Activated CD4-positive, alpha-beta T cell treated with anti-CD3 and anti-CD28 coated beads, Interleukin-2, amount 10 ng/mL, durations not matched to agents 24 days and 14 days (primary cell): Measurements from ENCODE around the gene TNKS2. TPM values are rescaled to one million over a fixed set of nuclear protein-coding genes. Genes with fewer than 3 reads are reported as not detected.
"Not testable (repeated sequence)": the region's sequence is repeated elsewhere in the genome, so short reads cannot be mapped to it uniquely, and the experiment has no call there.

Experiments used
- DNase-seq: peaks from one replicate; pipeline ENCODE4 v3.0.0; 2022
- H3K27ac Mint-ChIP-seq: one replicate; pipeline ENCODE4 v1.8.0; 2022; ENCODE audit warnings: mild to moderate bottlenecking, mixed read lengths
- H3K27me3 Mint-ChIP-seq: one replicate; pipeline ENCODE4 v1.8.0; 2022; ENCODE audit warnings: mixed read lengths
- H3K36me3 Mint-ChIP-seq: one replicate; pipeline ENCODE4 v1.8.0; 2022; ENCODE audit warnings: low read depth, mild to moderate bottlenecking, mixed read lengths
- H3K4me1 Mint-ChIP-seq: one replicate; pipeline ENCODE4 v1.8.0; 2021; ENCODE audit warnings: mixed read lengths
- H3K4me3 Mint-ChIP-seq: one replicate; pipeline ENCODE4 v1.8.0; 2022; ENCODE audit warnings: mild to moderate bottlenecking, moderate library complexity, mixed read lengths
- H3K9me3 Mint-ChIP-seq: one replicate; pipeline ENCODE4 v1.8.0; 2021; ENCODE audit warnings: mixed read lengths
- intact Hi-C: fragments of 100-400 bp; cut with micrococcal nuclease; formaldehyde crosslinking; loops from one replicate; pipeline ENCODE4 v1.15.1; 2023
- total RNA-seq: library from RNA; stranded (reverse); gene quantifications from 2 replicates; pipeline ENCODE4 v1.2.3, GENCODE V29; 2022

Gene TNKS2
- total RNA-seq, result 27.5 and 28.8 TPM in 2 replicates

DNA sequence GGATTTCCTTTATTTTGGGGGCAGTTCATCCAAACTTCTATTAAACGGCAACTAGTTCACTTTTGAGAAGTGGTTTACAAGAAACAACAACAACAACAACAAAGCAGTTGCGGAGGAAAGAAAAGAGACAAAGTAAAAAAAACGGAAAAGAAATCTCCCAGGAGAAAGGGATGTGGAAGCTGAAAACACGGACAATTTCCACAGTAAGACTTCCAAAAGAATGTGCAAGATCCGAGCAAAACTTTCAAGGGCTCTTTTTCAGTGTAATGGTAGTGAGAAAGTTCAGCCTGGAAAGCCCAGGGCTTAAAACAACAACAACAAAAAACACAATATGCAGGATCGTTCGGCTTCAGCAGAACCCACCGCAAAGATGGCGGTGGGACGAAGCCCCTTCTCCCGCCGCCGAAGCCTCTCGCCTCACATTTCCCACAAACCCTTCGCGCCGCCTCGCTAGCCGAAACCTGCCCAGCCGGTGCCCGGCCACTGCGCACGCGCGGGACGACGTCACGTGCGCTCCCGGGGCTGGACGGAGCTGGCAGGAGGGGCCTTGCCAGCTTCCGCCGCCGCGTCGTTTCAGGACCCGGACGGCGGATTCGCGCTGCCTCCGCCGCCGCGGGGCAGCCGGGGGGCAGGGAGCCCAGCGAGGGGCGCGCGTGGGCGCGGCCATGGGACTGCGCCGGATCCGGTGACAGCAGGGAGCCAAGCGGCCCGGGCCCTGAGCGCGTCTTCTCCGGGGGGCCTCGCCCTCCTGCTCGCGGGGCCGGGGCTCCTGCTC is at the start of gene TNKS2:
Gene TNKS2, plus strand, starts transcription at position 553 of the 775 bp plus-strand sequence. CDS start 265 bp downstream, outside the sequence.
- Mint-ChIP-seq H3K9me3 (peaks cover 3% of the 10 kb centered on the region), H3K36me3 (peaks cover 36% of the 10 kb centered on the region), H3K27me3 (no peaks in the 10 kb centered on the region), H3K4me3 (peak within 1 kb of the TSS; percentile 96), H3K4me1 (peaks cover 51% of the 10 kb centered on the region), H3K27ac (peak within 1 kb of the TSS; percentile 98)
- intact Hi-C loops, result loop anchor here (1.0 to 5.0 kb wide), 6 partner anchors 39 to 596 kb away; partner anchors contain the start of genes CPEB3, FGFBP3, HECTD2 and MARCHF5
- DNase-seq, result peak; percentile 99

DNA sequence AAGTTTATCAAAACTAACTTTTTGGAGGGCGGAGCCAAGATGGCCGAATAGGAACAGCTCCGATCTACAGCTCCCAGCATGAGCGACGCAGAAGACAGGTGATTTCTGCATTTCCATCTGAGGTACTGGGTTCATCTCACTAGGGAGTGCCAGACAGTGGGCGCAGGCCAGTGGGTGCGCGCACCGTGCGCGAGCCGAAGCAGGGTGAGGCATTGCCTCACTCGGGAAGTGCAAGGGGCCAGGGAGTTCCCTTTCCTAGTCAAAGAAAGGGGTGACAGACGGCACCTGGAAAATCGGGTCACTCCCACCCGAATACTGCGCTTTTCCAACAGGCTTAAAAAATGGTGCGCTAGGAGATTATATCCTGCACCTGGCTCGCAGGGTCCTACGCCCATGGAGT is 48.6 kb upstream of the TNKS2 start:
- H3K9me3 Mint-ChIP-seq, H3K27ac Mint-ChIP-seq, DNase-seq, H3K36me3 Mint-ChIP-seq, intact Hi-C loops, H3K4me1 Mint-ChIP-seq, H3K4me3 Mint-ChIP-seq: not testable (repeated sequence)
- H3K27me3 Mint-ChIP-seq, result peaks cover 24% of the 10 kb centered on the region

DNA sequence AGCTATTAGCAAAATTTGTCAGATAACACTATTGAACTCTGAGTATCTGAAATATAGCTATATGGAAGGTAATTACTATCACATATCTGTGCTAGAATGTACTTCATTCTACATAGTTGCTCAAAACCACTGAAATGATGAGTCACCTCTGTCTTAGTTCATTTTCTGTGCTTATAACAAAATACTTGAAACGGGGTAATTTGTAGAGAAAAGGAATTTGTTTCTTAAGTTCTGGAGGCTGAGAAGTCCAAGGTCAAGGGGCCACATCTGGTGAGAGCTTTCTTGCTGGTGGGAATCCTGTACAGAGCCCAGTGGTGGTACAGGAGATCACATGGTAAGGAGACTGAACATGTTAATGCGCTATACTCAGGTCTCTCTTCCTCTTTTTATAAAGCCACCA is 41.9 kb upstream of the TNKS2 start:
- Mint-ChIP-seq H3K9me3 (no peaks in the 10 kb centered on the region), H3K4me1 (no peaks in the 10 kb centered on the region), H3K36me3 (no peaks in the 10 kb centered on the region), H3K27me3 (peaks cover 29% of the 10 kb centered on the region), H3K27ac (no peak overlapping the region), H3K4me3 (no peak overlapping the region)
- no peak for DNase-seq
- intact Hi-C loops, result loop anchor here (5.0 kb wide), 1 partner anchor 459 kb away; no protein-coding TSS in a partner anchor

DNA sequence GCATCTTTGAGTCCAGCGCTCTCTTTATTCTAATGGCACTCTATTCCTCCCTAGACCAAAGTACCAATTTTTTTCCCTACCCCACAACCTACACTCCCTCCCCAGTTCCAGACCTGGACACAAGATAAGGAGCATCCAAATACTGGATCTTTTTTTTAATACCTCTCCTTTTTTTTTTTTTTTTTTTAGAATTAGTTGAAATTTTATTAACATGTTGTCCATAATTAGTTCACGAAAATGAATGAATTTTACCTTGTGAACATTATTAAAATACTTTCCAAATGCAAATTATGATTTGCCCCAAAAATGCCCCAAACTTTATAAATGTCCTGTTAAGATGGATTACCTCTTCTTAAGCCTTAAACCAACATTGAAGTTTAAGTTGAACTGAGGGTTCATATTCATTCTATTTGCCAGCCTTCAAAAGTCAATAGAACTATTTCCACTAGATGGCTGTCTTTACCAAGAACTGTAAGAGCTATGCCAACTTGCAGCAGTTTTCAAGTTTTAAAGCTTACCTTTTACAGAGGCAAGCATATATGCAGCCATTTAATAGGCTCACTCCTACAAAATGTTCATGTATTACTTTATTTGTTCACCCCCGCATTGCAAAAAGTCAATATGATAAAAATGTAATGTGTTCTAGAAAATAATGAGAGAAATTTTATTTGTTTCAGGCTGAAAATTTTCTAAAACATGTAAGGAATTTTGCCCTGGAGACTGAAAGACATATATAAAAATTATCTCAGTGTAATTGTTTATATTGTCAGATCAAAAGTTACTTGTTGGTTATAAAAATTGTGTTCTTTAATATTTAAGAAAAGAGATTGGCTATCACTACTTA is 39.7 kb upstream of the TNKS2 start:
- Mint-ChIP-seq H3K9me3 (peaks cover 7% of the 10 kb centered on the region), H3K4me3 (no peak overlapping the region), H3K27me3 (peaks cover 49% of the 10 kb centered on the region), H3K36me3 (no peaks in the 10 kb centered on the region), H3K4me1 (peaks cover 5% of the 10 kb centered on the region), H3K27ac (no peak overlapping the region)
- DNase-seq, result no peak
- intact Hi-C loops, result loop anchor here (1.0 to 5.0 kb wide), 3 partner anchors 38 to 461 kb away; no protein-coding TSS in a partner anchor

DNA sequence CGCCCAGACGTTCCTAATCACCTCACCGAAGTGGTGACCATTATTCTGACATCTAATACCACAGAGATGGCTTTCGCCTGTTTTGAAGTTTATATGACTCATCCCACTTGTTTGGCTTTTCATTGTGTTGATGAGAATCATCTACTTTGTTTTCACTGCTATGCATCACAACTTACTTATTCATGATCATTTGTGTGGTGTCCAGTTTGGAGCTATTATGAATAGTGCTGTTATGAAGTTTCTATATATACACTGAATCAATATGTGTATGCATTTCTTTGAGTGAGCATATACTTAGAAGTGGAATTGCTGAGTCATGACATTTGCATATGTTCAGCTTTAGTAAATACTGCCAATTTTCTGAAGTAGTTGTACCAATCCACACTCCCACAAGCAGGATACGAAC is 38.6 kb upstream of the TNKS2 start:
- H3K27ac Mint-ChIP-seq, result no peak overlapping the region
- peaks cover 51% of the 10 kb centered on the region for H3K27me3 Mint-ChIP-seq
- H3K4me1 Mint-ChIP-seq, result peaks cover 5% of the 10 kb centered on the region
- H3K9me3 Mint-ChIP-seq, result peaks cover 7% of the 10 kb centered on the region
- no peak overlapping the region for H3K4me3 Mint-ChIP-seq
- H3K36me3 Mint-ChIP-seq, result no peaks in the 10 kb centered on the region
- DNase-seq, result no peak
- intact Hi-C loops, result loop anchor here (2.0 to 5.0 kb wide), 2 partner anchors 37 to 462 kb away; no protein-coding TSS in a partner anchor

DNA sequence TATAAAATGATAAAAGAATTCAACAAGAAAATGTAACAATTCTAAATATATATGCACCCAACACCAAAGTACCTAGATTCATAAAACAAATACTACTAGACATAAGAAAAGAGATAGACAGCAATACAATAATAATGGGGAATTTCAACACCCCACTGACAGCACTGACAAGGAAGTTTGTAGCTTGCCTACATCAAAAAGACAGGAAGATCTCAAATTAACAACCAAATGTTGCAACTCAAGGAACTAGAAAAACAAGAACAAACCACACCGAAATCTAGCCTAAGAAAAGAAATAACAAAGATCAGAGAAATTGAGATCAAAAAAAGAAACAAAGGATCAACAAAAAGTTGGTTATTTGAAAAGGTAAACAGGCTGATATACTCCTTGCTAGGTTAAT is 36.5 kb upstream of the TNKS2 start:
- Mint-ChIP-seq H3K27ac (no peak overlapping the region), H3K9me3 (peaks cover 7% of the 10 kb centered on the region), H3K36me3 (no peaks in the 10 kb centered on the region), H3K4me3 (no peak overlapping the region), H3K27me3 (peaks cover 53% of the 10 kb centered on the region), H3K4me1 (peaks cover 5% of the 10 kb centered on the region)
- DNase-seq, result no peak
- intact Hi-C loops, result no loop called here

DNA sequence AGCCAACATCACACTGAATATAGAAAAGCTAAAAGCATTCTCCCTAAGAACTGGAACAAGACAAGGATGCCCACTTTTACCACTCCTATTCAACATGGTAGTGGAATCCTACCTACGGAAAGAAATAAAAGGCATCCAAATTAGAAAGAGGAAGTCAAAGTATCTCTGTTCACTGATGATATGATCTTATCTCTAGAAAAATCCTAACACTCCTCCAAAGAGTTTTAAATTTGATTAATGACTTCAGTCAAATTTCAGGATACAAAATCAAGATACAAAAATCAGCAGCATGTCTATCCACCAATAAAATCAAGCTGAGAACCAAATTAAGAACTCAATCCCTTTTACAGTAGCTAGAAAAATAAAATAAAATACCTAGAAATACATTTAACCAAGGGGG is 35.3 kb upstream of the TNKS2 start:
- Mint-ChIP-seq H3K36me3 (no peaks in the 10 kb centered on the region), H3K27me3 (peaks cover 44% of the 10 kb centered on the region), H3K9me3 (peaks cover 7% of the 10 kb centered on the region), H3K4me1 (peaks cover 5% of the 10 kb centered on the region), H3K4me3 (no peak overlapping the region), H3K27ac (no peak overlapping the region)
- intact Hi-C loops, result no loop called here
- DNase-seq, result no peak

DNA sequence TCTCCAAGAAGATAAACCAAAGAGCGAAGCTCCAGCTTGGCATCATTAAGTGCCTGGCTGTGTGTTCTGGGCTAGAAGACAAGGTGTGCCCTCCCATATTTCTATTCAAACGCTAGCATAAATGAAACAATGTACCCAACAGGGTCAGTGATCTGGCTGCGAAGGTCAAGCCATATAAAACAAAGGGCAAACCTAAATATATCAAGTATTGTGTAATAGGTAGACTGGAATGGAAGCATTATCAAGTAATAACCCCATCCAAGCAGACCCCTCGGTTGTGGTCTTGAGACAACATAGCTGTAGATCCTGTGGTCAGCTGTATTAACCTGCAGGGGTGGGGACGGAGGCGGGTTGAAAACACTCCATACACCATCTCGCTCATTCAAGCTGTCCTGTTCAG is 31.6 kb upstream of the TNKS2 start:
- peaks cover 4% of the 10 kb centered on the region for H3K4me1 Mint-ChIP-seq
- no peak overlapping the region for H3K27ac Mint-ChIP-seq
- peaks cover 7% of the 10 kb centered on the region for H3K9me3 Mint-ChIP-seq
- peaks cover 41% of the 10 kb centered on the region for H3K27me3 Mint-ChIP-seq
- H3K4me3 Mint-ChIP-seq, result no peak overlapping the region
- intact Hi-C loops, result no loop called here
- no peaks in the 10 kb centered on the region for H3K36me3 Mint-ChIP-seq
- DNase-seq, result no peak

DNA sequence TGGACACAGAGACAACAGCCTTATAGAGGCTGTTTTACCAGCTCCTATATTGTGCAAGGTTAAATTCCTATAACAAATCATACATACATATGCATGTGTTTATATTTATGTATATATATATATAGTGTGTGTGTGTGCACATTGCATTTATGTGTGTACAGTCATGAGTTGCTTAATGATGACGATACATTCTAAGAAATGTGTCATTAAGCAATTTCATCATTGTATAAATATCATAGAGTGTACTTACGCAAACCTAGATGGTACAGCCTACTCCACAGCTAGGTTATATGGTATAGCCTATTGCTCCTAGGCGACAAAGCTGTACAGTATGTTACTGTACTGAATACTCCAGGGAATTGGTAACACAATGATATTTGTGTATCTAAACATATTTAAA is 30.1 kb upstream of the TNKS2 start:
- no peaks in the 10 kb centered on the region for H3K36me3 Mint-ChIP-seq
- H3K4me3 Mint-ChIP-seq, result no peak overlapping the region
- no peaks in the 10 kb centered on the region for H3K4me1 Mint-ChIP-seq
- no peaks in the 10 kb centered on the region for H3K9me3 Mint-ChIP-seq
- DNase-seq, result no peak
- no peak overlapping the region for H3K27ac Mint-ChIP-seq
- H3K27me3 Mint-ChIP-seq, result peaks cover 29% of the 10 kb centered on the region
- intact Hi-C loops, result no loop called here

DNA sequence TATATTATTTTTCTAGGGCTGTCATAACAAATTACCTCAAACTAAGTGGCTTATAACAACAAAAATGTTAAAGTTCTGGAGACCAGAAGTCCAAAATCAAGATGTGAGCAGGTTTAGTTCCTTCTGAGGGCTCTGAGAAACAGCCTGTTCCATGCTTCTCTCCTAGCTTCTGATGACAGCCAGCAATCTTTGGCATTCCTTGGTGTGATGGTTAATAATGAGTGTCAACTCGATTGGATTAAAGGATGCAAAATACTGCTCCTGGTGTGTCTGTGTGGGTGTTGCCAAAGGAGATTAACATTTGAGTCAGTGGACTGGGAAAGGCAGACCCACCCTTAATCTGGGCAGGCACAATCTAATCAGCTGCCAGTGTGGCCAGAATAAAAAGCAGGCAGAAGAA is 26.3 kb upstream of the TNKS2 start:
- Mint-ChIP-seq H3K27ac (no peak overlapping the region), H3K27me3 (peaks cover 18% of the 10 kb centered on the region), H3K9me3 (no peaks in the 10 kb centered on the region), H3K4me3 (no peak overlapping the region), H3K36me3 (no peaks in the 10 kb centered on the region), H3K4me1 (no peaks in the 10 kb centered on the region)
- DNase-seq, result no peak
- intact Hi-C loops, result no loop called here

DNA sequence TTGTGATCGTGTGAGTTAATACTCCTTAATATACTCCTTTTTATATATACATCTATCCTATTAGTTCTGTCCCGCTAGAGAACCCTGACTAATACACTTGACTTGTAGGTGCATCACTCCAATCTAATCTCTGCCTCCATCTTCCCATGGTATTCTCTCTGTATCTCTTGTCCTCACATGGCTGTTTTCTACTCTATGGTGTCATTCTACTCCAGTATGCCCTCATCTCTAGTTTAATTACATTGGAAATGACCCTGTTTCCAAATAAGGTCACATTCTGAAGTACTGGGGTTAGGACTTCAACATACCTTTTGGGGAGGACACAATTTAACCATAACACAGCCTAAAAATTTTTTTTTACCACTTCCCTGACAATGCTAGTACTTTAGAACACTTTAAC is 25.8 kb upstream of the TNKS2 start:
- no peaks in the 10 kb centered on the region for H3K4me1 Mint-ChIP-seq
- H3K9me3 Mint-ChIP-seq, result no peaks in the 10 kb centered on the region
- no peak overlapping the region for H3K4me3 Mint-ChIP-seq
- DNase-seq, result no peak
- intact Hi-C loops, result no loop called here
- H3K27me3 Mint-ChIP-seq, result peaks cover 18% of the 10 kb centered on the region
- no peaks in the 10 kb centered on the region for H3K36me3 Mint-ChIP-seq
- no peak overlapping the region for H3K27ac Mint-ChIP-seq

DNA sequence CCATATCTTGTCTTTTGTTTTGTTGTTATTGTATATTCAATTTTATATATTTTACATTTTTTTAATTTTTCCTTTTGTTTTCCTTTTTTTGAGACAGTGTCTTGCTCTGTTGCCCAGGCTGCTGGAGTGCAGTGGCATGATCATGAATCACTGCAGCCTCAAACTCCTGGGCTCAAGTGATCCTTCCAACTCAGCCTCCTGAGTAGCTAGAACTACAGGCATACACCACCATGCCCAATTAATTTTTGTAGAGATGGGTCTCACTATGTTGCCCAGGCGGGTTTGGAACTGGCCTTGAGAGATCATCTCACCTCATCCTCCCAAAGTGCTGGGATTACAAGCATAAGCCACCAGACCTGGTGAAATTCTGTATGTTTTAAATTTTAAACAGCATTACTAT is 25.4 kb upstream of the TNKS2 start:
- Mint-ChIP-seq H3K27ac (no peak overlapping the region), H3K9me3 (no peaks in the 10 kb centered on the region), H3K4me1 (no peaks in the 10 kb centered on the region), H3K36me3 (no peaks in the 10 kb centered on the region), H3K27me3 (peaks cover 18% of the 10 kb centered on the region), H3K4me3 (no peak overlapping the region)
- DNase-seq, result no peak
- intact Hi-C loops, result no loop called here

DNA sequence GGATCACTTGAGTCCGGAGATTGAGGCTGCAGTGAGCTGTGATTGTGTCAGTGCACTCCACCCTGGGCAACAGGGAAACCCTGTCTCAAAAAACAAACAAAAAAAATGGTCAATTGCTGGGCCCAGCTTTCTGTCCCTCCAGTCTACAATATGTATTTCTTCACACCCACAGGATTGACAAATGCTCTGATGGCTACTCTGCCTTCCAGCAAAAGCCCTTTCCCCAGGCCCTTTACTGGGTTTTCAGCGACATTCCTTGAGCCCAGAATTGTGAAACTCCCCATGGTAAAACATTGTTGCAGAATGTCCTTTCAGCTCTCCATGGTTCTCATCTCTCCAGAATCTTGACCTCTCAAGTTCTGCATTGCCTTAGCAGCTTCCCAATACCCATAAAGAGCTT is 23.7 kb upstream of the TNKS2 start:
- Mint-ChIP-seq H3K4me3 (no peak overlapping the region), H3K36me3 (no peaks in the 10 kb centered on the region), H3K4me1 (no peaks in the 10 kb centered on the region), H3K27ac (no peak overlapping the region), H3K27me3 (peaks cover 22% of the 10 kb centered on the region), H3K9me3 (no peaks in the 10 kb centered on the region)
- no peak for DNase-seq
- intact Hi-C loops, result no loop called here

DNA sequence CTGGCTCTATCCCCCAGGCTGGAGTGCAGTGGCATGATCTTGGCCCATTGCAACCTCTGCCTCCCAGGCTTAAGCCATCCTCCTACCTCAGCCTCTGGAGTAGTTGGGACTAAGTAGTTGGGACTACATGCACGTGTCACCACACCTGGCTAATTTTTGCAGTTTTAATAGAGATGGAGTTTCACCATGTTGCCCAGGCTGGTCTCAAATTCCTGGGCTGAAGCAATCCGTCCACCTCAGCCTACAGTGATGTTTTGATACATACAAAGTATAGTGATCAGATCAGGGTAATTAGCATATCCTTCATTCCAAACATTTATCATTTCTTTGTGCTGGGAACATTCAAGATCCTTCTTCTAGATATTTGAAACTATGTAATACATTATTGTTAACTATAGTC is 22.5 kb upstream of the TNKS2 start:
- Mint-ChIP-seq H3K36me3 (no peaks in the 10 kb centered on the region), H3K27me3 (peaks cover 28% of the 10 kb centered on the region), H3K4me1 (no peaks in the 10 kb centered on the region), H3K9me3 (no peaks in the 10 kb centered on the region), H3K4me3 (no peak overlapping the region), H3K27ac (no peak overlapping the region)
- no peak for DNase-seq
- intact Hi-C loops, result no loop called here
